Tibial nerve (tissue), 4 donors: Measurements from ENCODE around the gene DNAI2. TPM values are rescaled to one million over a fixed set of nuclear protein-coding genes. Genes with fewer than 3 reads are reported as not detected.

ENCODE experiments used
- DNase-seq, 2 donors: peaks; one replicate each; pipeline ENCODE4 v3.0.0-alpha.2; 2019; ENCODE audit warnings: low spot score in 2 of 2
- H3K27ac ChIP-seq, 4 donors: fragments of 200-600 bp; sonication (generic) in 3 of 4; one replicate each; pipeline ENCODE4 v1.5.1; 2017 to 2019; ENCODE audit warnings: mild to moderate bottlenecking in 1 of 4
- H3K27me3 ChIP-seq, 2 donors: fragments of 200-600 bp; sonication (generic) in 1 of 2; one replicate each; pipeline versions ENCODE4 v1.5.1 to v1.6.0; 2017 to 2019
- H3K36me3 ChIP-seq, 3 donors: fragments of 200-600 bp; sonication (generic); one replicate each; pipeline ENCODE4 v1.5.1; 2018 to 2019
- H3K4me1 ChIP-seq, 4 donors: fragments of 200-600 bp; sonication (generic) in 3 of 4; one replicate each; pipeline ENCODE4 v1.5.1; 2017 to 2019
- H3K4me3 ChIP-seq, 4 donors: fragments of 200-600 bp; sonication (generic) in 3 of 4; one replicate each; pipeline ENCODE4 v1.5.1; 2017 to 2019; ENCODE audit warnings: mild to moderate bottlenecking in 1 of 4, moderate library complexity in 1 of 4
- H3K9me3 ChIP-seq, 4 donors: fragments of 200-600 bp; sonication (generic) in 3 of 4; one replicate each; pipeline ENCODE4 v1.5.1; 2017 to 2019
- CTCF ChIP-seq, 5 experiments: fragments of 200-600 bp in 3 of 5; fragments of 450-650 bp in 2 of 5; sonication (generic) in 3 of 5; IDR thresholded peaks; one replicate each; pipeline ENCODE4 v1.5.1; 2016 to 2019; ENCODE audit warnings: antibody characterized with exemption in 5 of 5, mild to moderate bottlenecking in 3 of 5, moderate library complexity in 2 of 5
- EP300 ChIP-seq, 2 donors: sonication (generic); formaldehyde crosslinking; IDR thresholded peaks; one replicate each; pipeline ENCODE4 v1.6.1; 2017; ENCODE audit warnings: antibody characterized with exemption in 2 of 2, mild to moderate bottlenecking in 1 of 2
- POLR2A ChIP-seq, 2 donors: fragments of 450-650 bp; IDR thresholded peaks; one replicate each; pipeline ENCODE4 v1.6.1; 2017; ENCODE audit warnings: antibody characterized with exemption in 2 of 2, mild to moderate bottlenecking in 2 of 2, moderate library complexity in 2 of 2
- WGBS, 2 donors: methylation state at CpG; one replicate each; pipeline ENCODE4 v1.1.5; 2018; 5-methylcytosine and 5-hydroxymethylcytosine counted together
- total RNA-seq, 4 donors: library from RNA; depleted of rRNA; stranded (reverse); fragments of >200 nt; gene quantifications; one replicate each; pipeline ENCODE4 v1.1.0, GENCODE V29; 2016

Gene DNAI2
- total RNA-seq, 4 donors from 2014 or later: 0.60 TPM; not detected in 3

GRCh38 chr17:74271901-74272561, 2.0 kb upstream of the DNAI2 start:
- Histone ChIP-seq H3K4me1 (peaks cover 0 to 59% (median 35%) of the 10 kb centered on the region in 4 donors), H3K36me3 (no peaks in the 10 kb centered on the region), H3K4me3 (no peak overlapping the region), H3K27ac (peak overlapping the region in 2 of 4 donors; percentile 49 to 76), H3K27me3 (peaks cover 0 to 7% of the 10 kb centered on the region in 2 donors), H3K9me3 (no peaks in the 10 kb centered on the region)
- no peak for TF ChIP-seq CTCF (IDR thresholded peaks at IDR 0.05)
- 12 to 30% methylated on average over 13 of the region's 13 CpGs for WGBS, 2 donors
- DNase-seq: peak; percentile 36 to 48

- no peaks in the 10 kb centered on the region for H3K36me3 ChIP-seq
- H3K27me3 ChIP-seq: peaks cover 0 to 5% of the 10 kb centered on the region in 2 donors
- WGBS, 2 donors: 14 to 28% methylated on average over 9 to 10 of the region's 10 CpGs
- peaks cover 0 to 67% (median 39%) of the 10 kb centered on the region in 4 donors for H3K4me1 ChIP-seq
- no peaks in the 10 kb centered on the region for H3K9me3 ChIP-seq
- H3K27ac ChIP-seq: peak overlapping the region in 2 of 4 donors; percentile 49 to 76
- no peak for TF ChIP-seq EP300 (IDR thresholded peaks at IDR 0.05)
- TF ChIP-seq POLR2A (IDR thresholded peaks at IDR 0.05): no peak
- TF ChIP-seq CTCF (IDR thresholded peaks at IDR 0.05): no peak
- H3K4me3 ChIP-seq: no peak overlapping the region
- no peak for DNase-seq
Measured at GRCh38 chr17:74272731-74273201, 1.3 kb upstream of the DNAI2 start.

GRCh38 chr17:74274709-74275340, 791 bp downstream of the DNAI2 start:
- Histone ChIP-seq H3K4me1 (peaks cover 0 to 67% (median 40%) of the 10 kb centered on the region in 4 donors), H3K27me3 (no peaks in the 10 kb centered on the region), H3K27ac (peak overlapping the region in 1 of 4 donors; percentile 82), H3K36me3 (no peaks in the 10 kb centered on the region), H3K4me3 (no peak overlapping the region), H3K9me3 (no peaks in the 10 kb centered on the region)
- no peak for DNase-seq
- TF ChIP-seq CTCF (IDR thresholded peaks at IDR 0.05) (no peak), POLR2A (IDR thresholded peaks at IDR 0.05) (no peak), EP300 (IDR thresholded peaks at IDR 0.05) (no peak)
- WGBS, 2 donors: 67 to 74% methylated on average over 14 of the region's 14 CpGs

GRCh38 chr17:74276051-74276476, 2.0 kb downstream of the DNAI2 start:
- peak; percentile 22 to 25 for TF ChIP-seq EP300 (IDR thresholded peaks at IDR 0.05)
- TF ChIP-seq CTCF (IDR thresholded peaks at IDR 0.05): no peak
- no peak for TF ChIP-seq POLR2A (IDR thresholded peaks at IDR 0.05)
- peak in 1 of 2 donors; percentile 48 for DNase-seq
- H3K27ac ChIP-seq: peak overlapping the region; percentile 23 to 84 (median 72)
- H3K9me3 ChIP-seq: no peaks in the 10 kb centered on the region
- peaks cover 0 to 65% (median 40%) of the 10 kb centered on the region in 4 donors for H3K4me1 ChIP-seq
- no peaks in the 10 kb centered on the region for H3K27me3 ChIP-seq
- 17 to 27% methylated on average over 12 of the region's 12 CpGs for WGBS, 2 donors
- H3K36me3 ChIP-seq: no peaks in the 10 kb centered on the region
- no peak overlapping the region for H3K4me3 ChIP-seq

GRCh38 chr17:74276541-74277009, 2.5 kb downstream of the DNAI2 start:
- DNase-seq: peak; percentile 36 to 52
- TF ChIP-seq EP300 (IDR thresholded peaks at IDR 0.05) (peak in 1 of 2 donors; percentile 58), POLR2A (IDR thresholded peaks at IDR 0.05) (no peak), CTCF (IDR thresholded peaks at IDR 0.05) (no peak)
- Histone ChIP-seq H3K27ac (peak overlapping the region; percentile 23 to 84 (median 72)), H3K36me3 (no peaks in the 10 kb centered on the region), H3K4me3 (no peak overlapping the region), H3K27me3 (no peaks in the 10 kb centered on the region), H3K4me1 (peaks cover 0 to 60% (median 40%) of the 10 kb centered on the region in 4 donors), H3K9me3 (no peaks in the 10 kb centered on the region)
- WGBS, 2 donors: 19 to 37% methylated on average over 5 of the region's 5 CpGs
